AG09319 (cell line): ENCODE measurements around the gene DDO.
"Not testable (repeated sequence)": the region's sequence is repeated elsewhere in the genome, so short reads cannot be mapped to it uniquely, and the experiment has no call there.

ENCODE experiments used
- DNase-seq: peaks from one replicate; pipeline ENCODE4 v3.0.0-alpha.2; 2010; ENCODE audit warnings: low read depth; ENCODE audit errors: extremely low read depth
- TF ChIP-seq, protein P1 (sequence below): IDR thresholded peaks from 2 replicates; pipeline ENCODE4 v1.5.1; 2011; ENCODE audit warnings: low read depth, mild to moderate bottlenecking, inconsistent platforms, low read length, moderate library complexity

Gene DDO, protein sequence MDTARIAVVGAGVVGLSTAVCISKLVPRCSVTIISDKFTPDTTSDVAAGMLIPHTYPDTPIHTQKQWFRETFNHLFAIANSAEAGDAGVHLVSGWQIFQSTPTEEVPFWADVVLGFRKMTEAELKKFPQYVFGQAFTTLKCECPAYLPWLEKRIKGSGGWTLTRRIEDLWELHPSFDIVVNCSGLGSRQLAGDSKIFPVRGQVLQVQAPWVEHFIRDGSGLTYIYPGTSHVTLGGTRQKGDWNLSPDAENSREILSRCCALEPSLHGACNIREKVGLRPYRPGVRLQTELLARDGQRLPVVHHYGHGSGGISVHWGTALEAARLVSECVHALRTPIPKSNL

GRCh38 chr6:110415086-110415916 is at the start of gene DDO:
Gene DDO (minus strand): TSS chr6:110415575. CDS start chr6:110413462, 2,113 bp downstream.
- DNase-seq: no peak
- TF ChIP-seq, protein P1, sequence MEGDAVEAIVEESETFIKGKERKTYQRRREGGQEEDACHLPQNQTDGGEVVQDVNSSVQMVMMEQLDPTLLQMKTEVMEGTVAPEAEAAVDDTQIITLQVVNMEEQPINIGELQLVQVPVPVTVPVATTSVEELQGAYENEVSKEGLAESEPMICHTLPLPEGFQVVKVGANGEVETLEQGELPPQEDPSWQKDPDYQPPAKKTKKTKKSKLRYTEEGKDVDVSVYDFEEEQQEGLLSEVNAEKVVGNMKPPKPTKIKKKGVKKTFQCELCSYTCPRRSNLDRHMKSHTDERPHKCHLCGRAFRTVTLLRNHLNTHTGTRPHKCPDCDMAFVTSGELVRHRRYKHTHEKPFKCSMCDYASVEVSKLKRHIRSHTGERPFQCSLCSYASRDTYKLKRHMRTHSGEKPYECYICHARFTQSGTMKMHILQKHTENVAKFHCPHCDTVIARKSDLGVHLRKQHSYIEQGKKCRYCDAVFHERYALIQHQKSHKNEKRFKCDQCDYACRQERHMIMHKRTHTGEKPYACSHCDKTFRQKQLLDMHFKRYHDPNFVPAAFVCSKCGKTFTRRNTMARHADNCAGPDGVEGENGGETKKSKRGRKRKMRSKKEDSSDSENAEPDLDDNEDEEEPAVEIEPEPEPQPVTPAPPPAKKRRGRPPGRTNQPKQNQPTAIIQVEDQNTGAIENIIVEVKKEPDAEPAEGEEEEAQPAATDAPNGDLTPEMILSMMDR: no peak

- TF ChIP-seq, protein P1: no peak
- DNase-seq: no peak
These were observed 47.6 kb upstream of the DDO start for GRCh38 chr6:110462884-110463481.

DNA sequence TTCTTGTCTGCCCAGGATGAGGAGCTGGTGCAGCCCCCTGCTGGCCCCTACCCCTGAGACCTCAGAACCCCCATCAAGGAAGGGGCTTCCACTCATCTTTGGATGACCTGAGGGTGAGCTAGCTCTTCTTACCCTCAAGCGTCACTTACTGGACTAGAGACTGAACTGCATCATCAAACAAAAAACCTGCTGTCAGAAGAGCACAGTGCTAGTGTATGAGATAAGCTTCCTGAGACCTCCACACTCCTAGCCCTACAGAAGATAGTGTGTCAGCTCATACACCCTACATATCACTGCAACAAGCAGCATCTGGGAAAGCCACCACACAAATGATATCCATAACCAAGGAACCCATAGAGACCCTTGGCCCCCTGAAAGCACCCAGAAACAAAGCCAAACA is 46.0 kb upstream of the DDO start:
- DNase-seq: no peak

DNA sequence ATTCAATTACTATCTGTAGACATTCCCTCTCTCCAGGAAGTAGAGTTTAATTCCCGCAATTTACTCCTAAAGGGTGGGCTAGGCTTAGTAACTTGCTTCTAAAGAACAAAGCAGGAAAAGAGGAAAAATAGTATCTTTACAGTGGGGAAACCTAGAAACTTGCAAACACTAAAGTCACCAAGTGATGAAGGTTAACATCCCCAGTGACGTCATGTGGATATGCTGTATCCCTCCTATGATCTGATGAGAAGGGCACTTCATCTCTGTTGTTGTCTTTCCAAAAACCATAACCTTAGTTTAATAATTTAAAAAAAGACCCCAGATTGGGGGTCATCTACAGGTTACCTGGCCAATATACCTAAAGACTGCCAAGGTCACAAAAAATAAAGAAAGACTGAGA is 43.8 kb upstream of the DDO start:
- TF ChIP-seq, protein P1: no peak

More for the DNA sequence above, 46.0 kb upstream of the DDO start:
- TF ChIP-seq, protein P1: no peak

GRCh38 chr6:110458476-110458875 is 43.1 kb upstream of the DDO start:
- DNase-seq: no peak

More for the DNA sequence above, 43.8 kb upstream of the DDO start:
- DNase-seq: no peak

GRCh38 chr6:110457567-110458175 is 42.3 kb upstream of the DDO start:
- not testable (repeated sequence) for DNase-seq
- TF ChIP-seq, protein P1: peak; percentile 28

More at GRCh38 chr6:110458476-110458875, 43.1 kb upstream of the DDO start:
- TF ChIP-seq, protein P1: no peak
